HG03196 (cell line): ENCODE results near the gene NME3.
"Not testable (repeated sequence)": the region's sequence is repeated elsewhere in the genome, so short reads cannot be mapped to it uniquely, and the experiment has no call there.

ENCODE experiments used
- ATAC-seq: cut with Tn5 transposase; IDR thresholded peaks from one replicate; pipeline ENCODE4 v1.9.1; 2021; ENCODE audit not compliant: unreplicated experiment

Gene NME3

GRCh38 chr16:1754204-1754603, 17.1 kb downstream of the NME3 start:
- no peak for ATAC-seq

- no peak for ATAC-seq
Measured at GRCh38 chr16:1752853-1753252, 18.5 kb downstream of the NME3 start.

- no peak for ATAC-seq
Measured at GRCh38 chr16:1751946-1752345, 19.4 kb downstream of the NME3 start.

GRCh38 chr16:1749152-1750117, 21.9 kb downstream of the NME3 start:
- ATAC-seq, result no peak

GRCh38 chr16:1747934-1748333, 23.4 kb downstream of the NME3 start:
- no peak for ATAC-seq

- no peak for ATAC-seq
Measured at GRCh38 chr16:1746693-1747195, 24.6 kb downstream of the NME3 start.

- no peak for ATAC-seq
Measured at GRCh38 chr16:1745900-1746692, 25.2 kb downstream of the NME3 start.

GRCh38 chr16:1745181-1745899, 26.0 kb downstream of the NME3 start:
- no peak for ATAC-seq

- ATAC-seq, result no peak
Measured at GRCh38 chr16:1744338-1744840, 27.0 kb downstream of the NME3 start.

GRCh38 chr16:1743376-1744337, 27.7 kb downstream of the NME3 start:
- ATAC-seq, result no peak

GRCh38 chr16:1741553-1742165, 29.7 kb downstream of the NME3 start:
- ATAC-seq, result no peak

GRCh38 chr16:1740781-1741490, 30.4 kb downstream of the NME3 start:
- no peak for ATAC-seq

GRCh38 chr16:1740234-1740633, 31.1 kb downstream of the NME3 start:
- no peak for ATAC-seq

GRCh38 chr16:1734816-1735215, 36.5 kb downstream of the NME3 start:
- ATAC-seq, result no peak

GRCh38 chr16:1734123-1734522, 37.2 kb downstream of the NME3 start:
- ATAC-seq, result no peak

- not testable (repeated sequence) for ATAC-seq
Measured at GRCh38 chr16:1732551-1732987, 38.8 kb downstream of the NME3 start.

- no peak for ATAC-seq
Measured at GRCh38 chr16:1732071-1732470, 39.3 kb downstream of the NME3 start.

- ATAC-seq, result no peak
Measured at GRCh38 chr16:1731603-1732002, 39.7 kb downstream of the NME3 start.

- ATAC-seq, result no peak
Measured at GRCh38 chr16:1731073-1731472, 40.3 kb downstream of the NME3 start.
